Gastroesophageal sphincter (tissue), 4 donors: ENCODE measurements around the gene NINL. TPM values are rescaled to one million over a fixed set of nuclear protein-coding genes. Genes with fewer than 3 reads are reported as not detected.
"Not testable (repeated sequence)": the region's sequence is repeated elsewhere in the genome, so short reads cannot be mapped to it uniquely, and the experiment has no call there.

Experiments used
- ATAC-seq: fragments of 150-250 bp; one replicate; pipeline ENCODE4 v1.9.1; 2016; ENCODE audit warnings: mild to moderate bottlenecking, moderate library complexity
- H3K27ac ChIP-seq, 4 donors: fragments of 200-600 bp; sonication (generic) in 3 of 4; 1 replicate in 3 of 4; 2 replicates in 1 of 4; pipeline ENCODE4 v1.5.1; 2016 to 2019
- H3K27me3 ChIP-seq: fragments of 200-600 bp; sonication (generic); one replicate; pipeline ENCODE4 v1.5.1; 2019
- H3K36me3 ChIP-seq, 2 donors: fragments of 200-600 bp; sonication (generic); one replicate each; pipeline ENCODE4 v1.5.1; 2019; ENCODE audit warnings: control low read depth in 1 of 2
- H3K4me1 ChIP-seq, 3 donors: fragments of 200-600 bp; sonication (generic); 1 replicate in 2 of 3; 2 replicates in 1 of 3; pipeline ENCODE4 v1.5.1; 2016 to 2019; ENCODE audit warnings: control low read depth in 2 of 3
- H3K4me3 ChIP-seq, 2 donors: fragments of 200-600 bp; sonication (generic); one replicate each; pipeline ENCODE4 v1.5.1; 2019; ENCODE audit warnings: mild to moderate bottlenecking in 1 of 2, moderate library complexity in 1 of 2
- H3K9me3 ChIP-seq, 3 donors: fragments of 200-600 bp; sonication (generic); one replicate each; pipeline ENCODE4 v1.5.1; 2017 to 2019; ENCODE audit warnings: control low read depth in 2 of 3
- CTCF ChIP-seq, 4 experiments: fragments of 200-600 bp in 2 of 4; fragments of 450-650 bp in 2 of 4; sonication (generic) in 1 of 4; IDR thresholded peaks; one replicate each; pipeline ENCODE4 v1.5.1; 2017 to 2019; ENCODE audit warnings: antibody characterized with exemption in 4 of 4, mild to moderate bottlenecking in 2 of 4, moderate library complexity in 2 of 4
- EP300 ChIP-seq: sonication (generic); formaldehyde crosslinking; IDR thresholded peaks from one replicate; pipeline ENCODE4 v1.6.1; 2017; ENCODE audit warnings: antibody characterized with exemption, mild to moderate bottlenecking
- POLR2A ChIP-seq, 2 donors: fragments of 450-650 bp; IDR thresholded peaks; one replicate each; pipeline ENCODE4 v1.6.1; 2017; ENCODE audit warnings: antibody characterized with exemption in 2 of 2, mild to moderate bottlenecking in 2 of 2, moderate library complexity in 1 of 2
- POLR2AphosphoS5 ChIP-seq: sonication (generic); formaldehyde crosslinking; IDR thresholded peaks from one replicate; pipeline ENCODE4 v1.6.1; 2017; ENCODE audit warnings: antibody characterized with exemption
- WGBS, 2 donors: methylation state at CpG; one replicate each; pipeline ENCODE4 v1.1.5; 2018; ENCODE audit warnings: low coverage in 1 of 2; 5-methylcytosine and 5-hydroxymethylcytosine counted together
- total RNA-seq, 4 donors: library from RNA; depleted of rRNA; stranded (reverse); fragments of >200 nt; gene quantifications; one replicate each; pipeline ENCODE4 v1.1.0, GENCODE V29; 2016

Gene NINL
- total RNA-seq, 4 donors from 2014 or later, result 4.2 to 7.5 (median 5.8) TPM

- H3K27ac ChIP-seq, result no peak overlapping the region
- H3K9me3 ChIP-seq, result no peaks in the 10 kb centered on the region
- TF ChIP-seq POLR2AphosphoS5 (no peak), CTCF (IDR thresholded peaks at IDR 0.05) (no peak)
- H3K36me3 ChIP-seq, result peaks cover 0 to 18% of the 10 kb centered on the region in 2 donors
- no peaks in the 10 kb centered on the region for H3K27me3 ChIP-seq
- 88 to 93% methylated on average over 3 of the region's 3 CpGs for WGBS, 2 donors
- peaks cover 0 to 26% (median 0%) of the 10 kb centered on the region in 3 donors for H3K4me1 ChIP-seq
- no peak overlapping the region for H3K4me3 ChIP-seq
- ATAC-seq, result no peak
Measured at GRCh38 chr20:25619514-25619913, 34.2 kb upstream of the NINL start.

GRCh38 chr20:25608774-25609173, 23.4 kb upstream of the NINL start:
- 81 to 84% methylated on average over 2 to 3 of the region's 3 CpGs for WGBS, 2 donors
- TF ChIP-seq EP300, result no peak
- no peak for TF ChIP-seq POLR2AphosphoS5
- no peak for TF ChIP-seq POLR2A (IDR thresholded peaks at IDR 0.05)
- TF ChIP-seq CTCF (IDR thresholded peaks at IDR 0.05), result no peak

GRCh38 chr20:25606094-25606695, 20.9 kb upstream of the NINL start:
- Histone ChIP-seq H3K27me3 (no peaks in the 10 kb centered on the region), H3K4me3 (no peak overlapping the region), H3K4me1 (no peaks in the 10 kb centered on the region), H3K9me3 (no peaks in the 10 kb centered on the region), H3K36me3 (peaks cover 0 to 2% of the 10 kb centered on the region in 2 donors), H3K27ac (no peak overlapping the region)
- ATAC-seq, result no peak
- 60 to 63% methylated on average over 1 of the region's 1 CpG for WGBS, 2 donors
- TF ChIP-seq POLR2A (IDR thresholded peaks at IDR 0.05), result no peak
- TF ChIP-seq CTCF (IDR thresholded peaks at IDR 0.05), result no peak
- no peak for TF ChIP-seq POLR2AphosphoS5
- no peak for TF ChIP-seq EP300

More at GRCh38 chr20:25608774-25609173, 23.4 kb upstream of the NINL start:
- no peaks in the 10 kb centered on the region for H3K27me3 ChIP-seq
- H3K27ac ChIP-seq, result no peak overlapping the region
- H3K36me3 ChIP-seq, result peaks cover 0 to 5% of the 10 kb centered on the region in 2 donors
- H3K9me3 ChIP-seq, result no peaks in the 10 kb centered on the region
- no peak for ATAC-seq
- H3K4me1 ChIP-seq, result no peaks in the 10 kb centered on the region
- H3K4me3 ChIP-seq, result no peak overlapping the region

- no peaks in the 10 kb centered on the region for H3K4me1 ChIP-seq
- 42 to 56% methylated on average over 5 of the region's 7 CpGs for WGBS, 2 donors
- H3K27me3 ChIP-seq, result no peaks in the 10 kb centered on the region
- H3K9me3 ChIP-seq, result no peaks in the 10 kb centered on the region
- H3K27ac ChIP-seq, result no peak overlapping the region
- TF ChIP-seq POLR2AphosphoS5 (no peak), EP300 (no peak), CTCF (IDR thresholded peaks at IDR 0.05) (no peak), POLR2A (IDR thresholded peaks at IDR 0.05) (no peak)
- no peak for ATAC-seq
- no peaks in the 10 kb centered on the region for H3K36me3 ChIP-seq
- H3K4me3 ChIP-seq, result no peak overlapping the region
Measured at GRCh38 chr20:25605148-25605547, 19.8 kb upstream of the NINL start.

- Histone ChIP-seq H3K27ac (no peak overlapping the region), H3K4me1 (no peaks in the 10 kb centered on the region), H3K9me3 (no peaks in the 10 kb centered on the region), H3K4me3 (no peak overlapping the region), H3K27me3 (no peaks in the 10 kb centered on the region), H3K36me3 (no peaks in the 10 kb centered on the region)
- TF ChIP-seq EP300, result no peak
- no peak for TF ChIP-seq POLR2A (IDR thresholded peaks at IDR 0.05)
- no peak for TF ChIP-seq CTCF (IDR thresholded peaks at IDR 0.05)
- no peak for TF ChIP-seq POLR2AphosphoS5
- WGBS, 2 donors, result 89 to 100% methylated on average over 1 to 7 of the region's 9 CpGs
- ATAC-seq, result no peak
Measured at GRCh38 chr20:25604611-25605010, 19.3 kb upstream of the NINL start.

- not testable (repeated sequence) for H3K27me3 ChIP-seq, ATAC-seq, H3K4me1 ChIP-seq, H3K9me3 ChIP-seq, H3K27ac ChIP-seq, H3K4me3 ChIP-seq, H3K36me3 ChIP-seq
- WGBS, 2 donors, result 100% methylated on average over 1 of the region's 9 CpGs; no CpG with 5 or more reads in 1 of the 2 donors
Measured at GRCh38 chr20:25602914-25603309, 17.6 kb upstream of the NINL start.

GRCh38 chr20:25602191-25602913, 17.0 kb upstream of the NINL start:
- 94% methylated on average over 8 of the region's 39 CpGs; no CpG with 5 or more reads in 1 of the 2 donors for WGBS, 2 donors
- not testable (repeated sequence) for ATAC-seq

More at GRCh38 chr20:25602191-25602913, 17.0 kb upstream of the NINL start:
- not testable (repeated sequence) for H3K27ac ChIP-seq, H3K4me1 ChIP-seq, H3K27me3 ChIP-seq, H3K36me3 ChIP-seq, H3K4me3 ChIP-seq, H3K9me3 ChIP-seq
